ENCODE results near the gene TMEM237.

- TF ChIP-seq CTCF (conservative IDR thresholded peaks at IDR 0.05) (no peak), ZFX (IDR thresholded peaks at IDR 0.05) (no peak)
Measured at GRCh38 chr2:201656102-201656501, 12.8 kb upstream of the TMEM237 start.

Data from C4-2B (cell line).